ENCODE measurements around the gene ASPDH.

The ASPDH gene

DNA sequence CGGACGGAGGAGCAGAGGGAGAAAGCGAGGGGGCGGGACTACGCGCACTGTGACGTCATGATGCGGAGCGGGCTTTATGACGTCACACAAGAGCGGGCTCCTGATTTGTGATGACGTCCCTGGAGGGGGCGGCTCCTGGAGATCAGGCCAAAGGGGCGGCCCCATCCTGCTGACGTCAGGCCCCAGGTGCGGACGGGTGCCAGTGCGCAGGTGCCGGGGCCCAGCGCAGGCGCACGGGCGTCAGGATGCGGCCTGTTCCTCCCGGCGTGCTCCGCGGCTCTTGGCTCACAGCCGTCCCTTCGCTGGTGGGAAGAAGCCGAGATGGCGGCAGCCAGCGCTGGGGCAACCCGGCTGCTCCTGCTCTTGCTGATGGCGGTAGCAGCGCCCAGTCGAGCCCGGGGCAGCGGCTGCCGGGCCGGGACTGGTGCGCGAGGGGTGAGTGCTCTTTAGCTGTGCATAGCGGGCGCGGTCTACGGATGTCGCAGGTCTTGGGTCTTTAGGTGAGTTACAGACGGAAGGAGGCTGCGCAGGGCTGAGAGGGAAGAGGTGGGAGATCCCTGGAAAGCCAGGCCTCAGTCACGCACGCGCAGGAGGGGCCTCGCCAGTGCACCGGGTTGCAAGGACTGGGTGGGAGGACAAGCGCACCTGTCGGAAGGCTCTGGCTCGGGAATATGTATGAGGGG is 37.3 kb downstream of the ASPDH start, which contains the start of the genes EMC10 and GARIN5A:
Gene EMC10 (plus strand): TSS at position 284 of the 683 bp plus-strand sequence. CDS start 38 bp downstream, at position 322.
Gene GARIN5A (minus strand): TSS at position 625 of the 683 bp plus-strand sequence. CDS start 460 bp downstream, at position 165.
- TF ChIP-seq TAF1 (IDR thresholded peaks at IDR 0.05; ENCODE audit: borderline replicate concordance, insufficient read depth, low read length) (peak; percentile 71; the same call in 1 of the 2 replicates), POLR2AphosphoS5 (IDR thresholded peaks at IDR 0.05; ENCODE audit: low read depth, low read length) (peak; percentile 79), FOXP2 (optimal IDR thresholded peaks at IDR 0.05; ENCODE audit: borderline replicate concordance, extremely low read depth, extremely low read length, insufficient read depth) (peak; percentile 79), SIN3A (IDR thresholded peaks at IDR 0.05; ENCODE audit: borderline replicate concordance, insufficient read depth, low read length) (no peak; the same call in 1 of the 2 replicates)
- TF ChIP-seq, protein P1, sequence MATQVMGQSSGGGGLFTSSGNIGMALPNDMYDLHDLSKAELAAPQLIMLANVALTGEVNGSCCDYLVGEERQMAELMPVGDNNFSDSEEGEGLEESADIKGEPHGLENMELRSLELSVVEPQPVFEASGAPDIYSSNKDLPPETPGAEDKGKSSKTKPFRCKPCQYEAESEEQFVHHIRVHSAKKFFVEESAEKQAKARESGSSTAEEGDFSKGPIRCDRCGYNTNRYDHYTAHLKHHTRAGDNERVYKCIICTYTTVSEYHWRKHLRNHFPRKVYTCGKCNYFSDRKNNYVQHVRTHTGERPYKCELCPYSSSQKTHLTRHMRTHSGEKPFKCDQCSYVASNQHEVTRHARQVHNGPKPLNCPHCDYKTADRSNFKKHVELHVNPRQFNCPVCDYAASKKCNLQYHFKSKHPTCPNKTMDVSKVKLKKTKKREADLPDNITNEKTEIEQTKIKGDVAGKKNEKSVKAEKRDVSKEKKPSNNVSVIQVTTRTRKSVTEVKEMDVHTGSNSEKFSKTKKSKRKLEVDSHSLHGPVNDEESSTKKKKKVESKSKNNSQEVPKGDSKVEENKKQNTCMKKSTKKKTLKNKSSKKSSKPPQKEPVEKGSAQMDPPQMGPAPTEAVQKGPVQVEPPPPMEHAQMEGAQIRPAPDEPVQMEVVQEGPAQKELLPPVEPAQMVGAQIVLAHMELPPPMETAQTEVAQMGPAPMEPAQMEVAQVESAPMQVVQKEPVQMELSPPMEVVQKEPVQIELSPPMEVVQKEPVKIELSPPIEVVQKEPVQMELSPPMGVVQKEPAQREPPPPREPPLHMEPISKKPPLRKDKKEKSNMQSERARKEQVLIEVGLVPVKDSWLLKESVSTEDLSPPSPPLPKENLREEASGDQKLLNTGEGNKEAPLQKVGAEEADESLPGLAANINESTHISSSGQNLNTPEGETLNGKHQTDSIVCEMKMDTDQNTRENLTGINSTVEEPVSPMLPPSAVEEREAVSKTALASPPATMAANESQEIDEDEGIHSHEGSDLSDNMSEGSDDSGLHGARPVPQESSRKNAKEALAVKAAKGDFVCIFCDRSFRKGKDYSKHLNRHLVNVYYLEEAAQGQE (IDR thresholded peaks at IDR 0.05; ENCODE audit: insufficient read depth in 1 of 2, low read depth in 2 of 2, low read length in 2 of 2) = 0 out of 4 replicates have a peak, but pooled peaks of 1 of the 2 experiments have one; percentile 25

DNA sequence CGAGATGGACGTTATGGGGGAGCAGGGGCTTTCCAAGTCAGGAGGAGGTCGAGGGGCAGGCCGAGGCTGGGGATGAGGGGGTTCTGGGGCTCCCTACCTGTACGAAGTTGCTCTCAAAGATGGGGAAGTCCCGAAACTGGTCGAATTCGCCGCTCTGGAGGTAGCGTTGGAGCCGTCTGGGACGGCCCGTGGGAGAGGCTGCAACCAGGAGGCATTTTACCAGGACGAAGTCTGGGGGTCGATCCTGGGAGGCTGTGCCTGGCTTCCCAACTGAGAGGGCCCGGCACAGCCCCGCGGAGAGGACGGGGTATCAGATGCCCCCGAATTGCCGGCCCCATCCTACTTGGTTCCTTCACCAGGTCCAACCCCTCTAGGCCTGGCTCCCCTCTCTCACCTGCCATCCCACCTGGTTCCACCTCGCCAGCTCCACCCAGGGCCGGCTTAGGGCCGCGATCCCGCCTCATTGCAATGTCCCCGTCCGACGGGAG is 37.9 kb downstream of the ASPDH start:
- TF ChIP-seq, protein P1 (IDR thresholded peaks at IDR 0.05; ENCODE audit: insufficient read depth in 1 of 2, low read depth in 2 of 2, low read length in 2 of 2) = no peak
- TF ChIP-seq TAF1 (IDR thresholded peaks at IDR 0.05; ENCODE audit: borderline replicate concordance, insufficient read depth, low read length) (no peak), FOXP2 (optimal IDR thresholded peaks at IDR 0.05; ENCODE audit: borderline replicate concordance, extremely low read depth, extremely low read length, insufficient read depth) (no peak), SIN3A (IDR thresholded peaks at IDR 0.05; ENCODE audit: borderline replicate concordance, insufficient read depth, low read length) (no peak), POLR2AphosphoS5 (IDR thresholded peaks at IDR 0.05; ENCODE audit: low read depth, low read length) (no peak)

DNA sequence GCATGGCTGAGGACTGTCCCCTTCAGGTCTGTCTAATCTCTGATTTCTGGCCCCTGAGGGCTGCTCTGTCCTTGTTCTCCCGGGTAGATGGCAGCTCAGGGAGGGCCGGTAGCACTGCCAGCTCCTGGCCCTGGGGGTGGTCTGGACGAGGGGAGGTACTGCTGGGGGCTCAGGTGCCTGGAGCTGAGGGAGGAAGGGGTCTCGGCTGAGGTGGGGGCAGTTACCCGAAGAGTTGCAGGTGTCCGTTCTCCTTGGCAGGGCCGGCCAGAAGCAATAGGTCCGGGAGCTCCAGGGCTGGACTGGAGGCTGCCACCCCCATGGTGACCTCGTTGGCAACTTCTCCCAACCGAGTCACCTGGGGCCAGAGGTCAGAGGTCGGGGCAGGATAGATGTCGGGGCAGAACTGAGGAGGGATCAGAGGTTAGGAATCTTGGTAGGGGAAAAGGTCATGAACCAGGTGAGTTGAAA is 38.6 kb downstream of the ASPDH start:
- TF ChIP-seq, protein P1 (IDR thresholded peaks at IDR 0.05; ENCODE audit: insufficient read depth in 1 of 2, low read depth in 2 of 2, low read length in 2 of 2) = no peak
- TF ChIP-seq TAF1 (IDR thresholded peaks at IDR 0.05; ENCODE audit: borderline replicate concordance, insufficient read depth, low read length) (no peak), SIN3A (IDR thresholded peaks at IDR 0.05; ENCODE audit: borderline replicate concordance, insufficient read depth, low read length) (no peak), POLR2AphosphoS5 (IDR thresholded peaks at IDR 0.05; ENCODE audit: low read depth, low read length) (no peak), FOXP2 (optimal IDR thresholded peaks at IDR 0.05; ENCODE audit: borderline replicate concordance, extremely low read depth, extremely low read length, insufficient read depth) (no peak)

DNA sequence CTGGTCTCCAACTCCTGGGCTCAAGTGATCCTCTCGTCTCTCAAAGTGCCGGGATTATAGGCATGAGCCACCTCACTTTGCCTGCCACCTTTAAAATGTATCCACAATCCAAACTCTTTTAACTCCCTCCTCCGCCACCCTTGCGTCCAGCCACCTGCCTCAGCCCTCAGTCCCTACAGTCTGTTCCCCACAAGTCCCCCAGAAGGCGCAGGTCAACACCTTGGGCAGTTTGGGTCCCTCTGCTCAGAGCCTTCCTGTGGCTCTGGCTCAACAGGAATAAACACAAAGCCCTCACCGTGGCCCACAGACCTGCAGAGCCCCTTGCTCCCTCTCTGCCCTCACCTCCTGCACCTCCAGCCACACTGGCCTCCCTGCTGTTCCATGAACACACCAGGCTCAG is 44.9 kb downstream of the ASPDH start:
- TF ChIP-seq POLR2AphosphoS5 (IDR thresholded peaks at IDR 0.05; ENCODE audit: low read depth, low read length) (no peak), FOXP2 (optimal IDR thresholded peaks at IDR 0.05; ENCODE audit: borderline replicate concordance, extremely low read depth, extremely low read length, insufficient read depth) (no peak), TAF1 (IDR thresholded peaks at IDR 0.05; ENCODE audit: borderline replicate concordance, insufficient read depth, low read length) (no peak), SIN3A (IDR thresholded peaks at IDR 0.05; ENCODE audit: borderline replicate concordance, insufficient read depth, low read length) (no peak)
- TF ChIP-seq, protein P1 (IDR thresholded peaks at IDR 0.05; ENCODE audit: insufficient read depth in 1 of 2, low read depth in 2 of 2, low read length in 2 of 2) = no peak
